Adrenal gland (tissue), 19 donors: ENCODE results near the gene CCDC201. TPM values are rescaled to one million over a fixed set of nuclear protein-coding genes. Genes with fewer than 3 reads are reported as not detected.
A peak's percentile ranks its signal among the peaks of the same experiment; 100 is the strongest.

ENCODE experiments used
- DNase-seq, 7 donors: peaks; one replicate each; pipeline ENCODE4 v3.0.0-alpha.2; 2019 to 2020
- H3K27ac ChIP-seq, 5 donors: fragments of 200-600 bp; sonication (generic) in 4 of 5; 1 replicate in 3 of 5; 2 replicates in 2 of 5; pipeline versions ENCODE4 v1.5.1 to v1.8.0; 2016 to 2020; ENCODE audit warnings: mild to moderate bottlenecking in 1 of 5
- H3K27me3 ChIP-seq: fragments of 200-600 bp; 2 replicates; pipeline ENCODE4 v1.8.0; 2021
- H3K36me3 ChIP-seq, 2 donors: fragments of 200-600 bp; replicated peaks in 1 of 2; 1 replicate in 1 of 2; 2 replicates in 1 of 2; pipeline versions ENCODE4 v1.5.1 to v1.8.0; 2018 to 2022
- H3K4me1 ChIP-seq, 2 donors: fragments of 200-600 bp; replicated peaks in 1 of 2; 1 replicate in 1 of 2; 2 replicates in 1 of 2; pipeline versions ENCODE4 v1.5.1 to v1.8.0; 2018 to 2021
- H3K4me3 ChIP-seq, 4 donors: fragments of 200-600 bp; sonication (generic) in 3 of 4; one replicate each; pipeline ENCODE4 v1.5.1; 2016 to 2018
- H3K9me3 ChIP-seq, 3 donors: fragments of 200-600 bp; sonication (generic) in 1 of 3; replicated peaks in 1 of 3; 1 replicate in 2 of 3; 2 replicates in 1 of 3; pipeline versions ENCODE4 v1.5.1 to v1.8.0; 2016 to 2021
- CTCF ChIP-seq, 6 experiments: fragments of 450-650 bp in 4 of 6; fragments of 200-600 bp in 2 of 6; sonication (generic) in 1 of 6; IDR thresholded peaks; 1 replicate in 5 of 6; 2 replicates in 1 of 6; pipeline versions ENCODE4 v1.5.1 to v1.8.0; 2016 to 2021; ENCODE audit warnings: antibody characterized with exemption in 6 of 6, mild to moderate bottlenecking in 2 of 6, moderate library complexity in 1 of 6
- POLR2A ChIP-seq, 2 donors: fragments of 450-650 bp; IDR thresholded peaks; one replicate each; pipeline ENCODE4 v1.6.1; 2017; ENCODE audit warnings: antibody characterized with exemption in 2 of 2, mild to moderate bottlenecking in 2 of 2, moderate library complexity in 1 of 2
- WGBS, 4 donors: extraction: QIAGEN DNeasy Blood & Tissue Kit in 2 of 4; methylation state at CpG; one replicate each; pipeline versions ENCODE4 v1.1.5 to v1.1.7; 2013 to 2017; 5-methylcytosine and 5-hydroxymethylcytosine counted together
- intact Hi-C, 2 donors: fragments of 100-400 bp; cut with DNase I; formaldehyde crosslinking; loops; one replicate each; pipeline versions ENCODE4 v1.14.1 to v1.15.0; 2022 to 2023
- long read RNA-seq, 10 donors: library from polyadenylated mRNA in 3 of 10; unstranded in 2 of 10; stranded (forward) in 1 of 10; transcript quantifications; one replicate each; pipeline ENCODE4 v2.0.0 and lab custom pipeline, GENCODE V29; 2021 to 2026
- polyA plus RNA-seq, 3 donors: library from polyadenylated mRNA; stranded (reverse); fragments of 200-250 nt in 2 of 3; fragments of 350-450 nt in 1 of 3; fragmentation: Illumina TruSeq in 1 of 3; extraction: RNeasy Lipid Tissue Mini Kit (QIAGEN cat#74804) in 1 of 3; gene quantifications; one replicate each; pipeline ENCODE4 v1.2.3, GENCODE V29; 2013 to 2014
- total RNA-seq, 9 donors: library from RNA; depleted of rRNA in 4 of 9; stranded (reverse); fragments of >200 nt in 4 of 9; fragments of 120-200 nt in 1 of 9; fragmentation: NEBNext Ultra II Directional in 1 of 9; extraction: Animal tissue kit (Norgen Biotek cat#: 25700) in 1 of 9; gene quantifications; one replicate each; pipeline versions ENCODE4 v1.1.0 to v1.2.4, GENCODE V29; 2013 to 2023
- donor health status: healthy with polysubstance abuse.
- donor health status: Bipolar disorder and iron deficiency.
- donor health status: DM: yes; HTN: yes; CAD: no.
- donor health status: DM: no; HTN: no; CAD: no.
- donor health status: DM: no; HTN: no; CAD: no.
- donor health status: DM: yes; HTN: yes; CAD: no.

The CCDC201 gene
- not detected for total RNA-seq
- polyA plus RNA-seq, result not detected
- long read RNA-seq, donor 1, result 0 reads
- long read RNA-seq, donor 2, result 0 reads
- long read RNA-seq, donor 3, result 0 reads
- long read RNA-seq, donor 4, result 0 reads
- long read RNA-seq, donor 5, result 0 reads
- long read RNA-seq, donor 6, result 0 reads
- long read RNA-seq, donor 7, result 0 reads
- long read RNA-seq, donor 8, result 0 reads
- long read RNA-seq, donor 9, result 0 reads
- long read RNA-seq, donor 10, result 0 reads

GRCh38 chr7:45873035-45873354 is at the start of gene CCDC201:
Gene CCDC201 (minus strand): TSS chr7:45873082. CDS start chr7:45873007, 75 bp downstream.
- Histone ChIP-seq H3K9me3 (no peaks in the 10 kb centered on the region), H3K4me1 (no peaks in the 10 kb centered on the region), H3K27me3 (no peaks in the 10 kb centered on the region), H3K27ac (no peak within 1 kb of the TSS), H3K4me3 (no peak within 1 kb of the TSS), H3K36me3 (no peaks in the 10 kb centered on the region)
- TF ChIP-seq POLR2A (IDR thresholded peaks at IDR 0.05), result no peak
- TF ChIP-seq CTCF (IDR thresholded peaks at IDR 0.05), result no peak
- 60 to 92% (median 91%) methylated on average over 1 to 7 of the region's 7 CpGs for WGBS, 4 donors
- intact Hi-C loops, result no loop called here
- no peak for DNase-seq

GRCh38 chr7:45921699-45922519 is 49.0 kb upstream of the CCDC201 start:
- peak in 6 of 7 donors; percentile 18 to 62 (median 36) for DNase-seq
- H3K4me1 ChIP-seq, result peaks cover 0 to 4% of the 10 kb centered on the region in 2 donors
- H3K27me3 ChIP-seq, result peaks cover 47% of the 10 kb centered on the region
- WGBS, 4 donors, result 15 to 20% (median 16%) methylated on average over 34 to 36 of the region's 36 CpGs
- intact Hi-C loops, result loop anchor here (5.0 to 10.0 kb wide), 2 partner anchors 430 to 1173 kb away; no protein-coding TSS in a partner anchor
- H3K4me3 ChIP-seq, result peak overlapping the region in 1 of 4 donors; percentile 25
- no peak overlapping the region for H3K27ac ChIP-seq
- H3K36me3 ChIP-seq, result no peaks in the 10 kb centered on the region
- H3K9me3 ChIP-seq, result no peaks in the 10 kb centered on the region
- TF ChIP-seq CTCF (IDR thresholded peaks at IDR 0.05) (peak; percentile 15 to 64 (median 55)), POLR2A (IDR thresholded peaks at IDR 0.05) (no peak)

- H3K27me3 ChIP-seq, result peaks cover 47% of the 10 kb centered on the region
- no peak for TF ChIP-seq CTCF (IDR thresholded peaks at IDR 0.05)
- TF ChIP-seq POLR2A (IDR thresholded peaks at IDR 0.05), result no peak
Observed at GRCh38 chr7:45921381-45921698, 48.5 kb upstream of the CCDC201 start.

More at GRCh38 chr7:45921381-45921698, 48.5 kb upstream of the CCDC201 start:
- no peak for DNase-seq
- 2 to 5% (median 3%) methylated on average over 9 to 31 of the region's 31 CpGs for WGBS, 4 donors
- no peaks in the 10 kb centered on the region for H3K36me3 ChIP-seq
- H3K27ac ChIP-seq, result no peak overlapping the region
- H3K9me3 ChIP-seq, result no peaks in the 10 kb centered on the region
- peak overlapping the region in 1 of 4 donors; percentile 53 for H3K4me3 ChIP-seq
- intact Hi-C loops, result loop anchor here (5.0 to 10.0 kb wide), 2 partner anchors 431 to 1173 kb away; no protein-coding TSS in a partner anchor
- peaks cover 0 to 4% of the 10 kb centered on the region in 2 donors for H3K4me1 ChIP-seq
